Karpas-422 (cell line): ENCODE data around the gene SUSD4. TPM values are rescaled to one million over a fixed set of nuclear protein-coding genes. Genes with fewer than 3 reads are reported as not detected.

Experiments
- DNase-seq: peaks from one replicate; pipeline ENCODE4 v3.0.0-alpha.2; 2015
- H2AFZ ChIP-seq: fragments of 200-600 bp; sonication (generic); 2 replicates; pipeline ENCODE4 v1.6.1; 2014; ENCODE audit warnings: antibody characterized with exemption, low read length, mixed read lengths
- H3K27ac ChIP-seq: fragments of 200-600 bp; sonication (generic); 2 replicates; pipeline ENCODE4 v1.5.1; 2014; ENCODE audit warnings: mild to moderate bottlenecking, low read length, moderate library complexity
- H3K27me3 ChIP-seq: fragments of 200-600 bp; sonication (generic); 2 replicates; pipeline ENCODE4 v1.6.1; 2014; ENCODE audit warnings: low read length, mixed read lengths
- H3K36me3 ChIP-seq: fragments of 200-600 bp; sonication (generic); 2 replicates; pipeline ENCODE4 v1.6.1; 2014; ENCODE audit warnings: low read length, mixed read lengths; ENCODE audit not compliant: insufficient read depth
- H3K4me1 ChIP-seq: fragments of 200-600 bp; sonication (generic); 2 replicates; pipeline ENCODE4 v1.6.1; 2014; ENCODE audit warnings: mild to moderate bottlenecking, low read length, mixed read lengths
- H3K4me2 ChIP-seq: fragments of 200-600 bp; sonication (generic); 2 replicates; pipeline ENCODE4 v1.6.1; 2014; ENCODE audit warnings: low read length, low read depth, mild to moderate bottlenecking; ENCODE audit not compliant: poor library complexity, severe bottlenecking
- H3K4me3 ChIP-seq: fragments of 200-600 bp; sonication (generic); 2 replicates; pipeline ENCODE4 v1.5.1; 2014; ENCODE audit warnings: mild to moderate bottlenecking, antibody characterized with exemption, low read length, mixed read lengths
- H3K79me2 ChIP-seq: fragments of 200-600 bp; sonication (generic); 2 replicates; pipeline ENCODE4 v1.6.1; 2014; ENCODE audit warnings: mild to moderate bottlenecking, low read length, mixed read lengths
- H3K9ac ChIP-seq: fragments of 200-600 bp; sonication (generic); 2 replicates; pipeline ENCODE4 v1.6.0; 2014; ENCODE audit warnings: low read length
- H3K9me2 ChIP-seq: fragments of 200-600 bp; sonication (generic), shearing (Covaris generic); replicated peaks from 2 replicates; pipeline ENCODE4 v1.6.0; 2014; ENCODE audit warnings: mild to moderate bottlenecking, low read length, moderate library complexity; ENCODE audit not compliant: insufficient read depth
- H3K9me3 ChIP-seq: fragments of 300-700, 200-600 bp; sonication (generic); 2 replicates; pipeline ENCODE4 v1.6.1; 2014; ENCODE audit warnings: low read length, mixed read lengths
- H4K20me1 ChIP-seq: fragments of 200-600 bp; sonication (generic); 2 replicates; pipeline ENCODE4 v1.6.1; 2014; ENCODE audit warnings: mild to moderate bottlenecking, antibody characterized with exemption, low read length, low read depth; ENCODE audit not compliant: insufficient read depth
- total RNA-seq: library from RNA; depleted of rRNA; stranded (reverse); fragments of >200 nt; shearing (Covaris generic); gene quantifications from 2 replicates; pipeline ENCODE4 v1.2.3, GENCODE V29; 2014; ENCODE audit warnings: low replicate concordance

SUSD4 gene
- total RNA-seq, 1 experiment from 2014 or later, result 0.34 TPM

DNA sequence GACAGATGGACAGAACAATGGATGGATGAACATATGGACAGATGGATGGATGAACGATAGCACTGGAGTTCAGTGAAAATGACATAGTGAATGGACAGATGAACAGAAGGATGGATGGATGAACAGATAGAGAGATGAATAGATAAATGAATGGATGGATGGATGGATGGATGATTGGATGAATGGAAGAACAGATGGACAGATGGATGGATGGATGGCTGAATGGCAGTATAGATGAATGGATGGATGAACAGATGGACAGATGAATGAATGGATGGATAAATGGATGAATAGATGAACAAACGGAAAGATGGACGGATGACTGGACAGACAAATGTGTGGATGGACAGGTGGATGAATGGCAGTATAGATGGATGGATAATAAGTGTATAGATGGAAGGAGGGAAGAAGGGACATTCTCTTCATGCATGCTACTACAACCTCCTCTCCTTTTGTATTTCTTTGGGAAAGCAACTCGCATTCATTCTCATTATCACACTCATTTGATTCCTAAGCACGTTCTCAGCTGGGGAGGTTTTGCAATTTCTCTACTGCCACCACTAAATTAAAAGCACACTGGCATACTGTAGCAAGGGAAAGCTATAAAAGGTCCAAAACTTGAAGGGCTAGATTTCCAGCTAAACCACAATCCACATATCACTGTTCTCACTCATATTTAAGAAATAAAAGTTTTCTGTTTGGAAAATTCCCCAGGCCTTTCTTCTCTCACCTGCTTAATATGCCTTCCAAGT, 34.1 kb downstream of the SUSD4 start:
- H3K27me3 ChIP-seq, result no peaks in the 10 kb centered on the region
- H4K20me1 ChIP-seq, result no peaks in the 10 kb centered on the region
- no peaks in the 10 kb centered on the region for H3K9me2 ChIP-seq
- no peak overlapping the region for H3K4me3 ChIP-seq
- H3K9me3 ChIP-seq, result no peaks in the 10 kb centered on the region
- no peaks in the 10 kb centered on the region for H3K79me2 ChIP-seq
- no peak for DNase-seq
- H3K36me3 ChIP-seq, result no peaks in the 10 kb centered on the region
- no peak overlapping the region for H3K27ac ChIP-seq
- peaks cover 10% of the 10 kb centered on the region for H3K4me1 ChIP-seq
- no peak overlapping the region for H3K4me2 ChIP-seq
- no peak overlapping the region for H2AFZ ChIP-seq
- H3K9ac ChIP-seq, result no peak overlapping the region

DNA sequence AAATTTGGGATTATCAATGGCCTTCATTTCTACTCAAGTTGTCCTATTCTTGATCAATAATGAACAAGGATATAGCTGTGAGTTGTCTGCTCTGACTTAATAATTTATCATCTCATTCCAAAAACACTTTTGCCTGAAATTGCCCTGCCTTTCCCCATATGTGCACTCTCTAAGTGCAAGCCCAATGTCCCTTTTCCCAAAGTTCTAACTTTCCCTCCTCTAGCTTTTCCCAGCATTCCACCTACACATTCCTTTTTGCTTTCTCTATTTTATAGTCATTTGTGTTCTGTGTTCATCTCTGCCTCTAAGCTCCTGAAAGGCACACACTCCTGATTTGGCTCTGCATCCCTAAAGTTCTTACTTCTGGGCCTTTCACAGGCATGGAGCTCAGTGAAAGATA, 34.7 kb downstream of the SUSD4 start:
- Histone ChIP-seq H3K4me3 (no peak overlapping the region), H4K20me1 (no peaks in the 10 kb centered on the region), H3K36me3 (no peaks in the 10 kb centered on the region), H3K79me2 (no peaks in the 10 kb centered on the region), H3K27me3 (no peaks in the 10 kb centered on the region), H3K9me2 (no peaks in the 10 kb centered on the region), H2AFZ (no peak overlapping the region), H3K9me3 (no peaks in the 10 kb centered on the region), H3K27ac (no peak overlapping the region), H3K9ac (no peak overlapping the region), H3K4me2 (no peak overlapping the region), H3K4me1 (peaks cover 10% of the 10 kb centered on the region)
- DNase-seq, result no peak

DNA sequence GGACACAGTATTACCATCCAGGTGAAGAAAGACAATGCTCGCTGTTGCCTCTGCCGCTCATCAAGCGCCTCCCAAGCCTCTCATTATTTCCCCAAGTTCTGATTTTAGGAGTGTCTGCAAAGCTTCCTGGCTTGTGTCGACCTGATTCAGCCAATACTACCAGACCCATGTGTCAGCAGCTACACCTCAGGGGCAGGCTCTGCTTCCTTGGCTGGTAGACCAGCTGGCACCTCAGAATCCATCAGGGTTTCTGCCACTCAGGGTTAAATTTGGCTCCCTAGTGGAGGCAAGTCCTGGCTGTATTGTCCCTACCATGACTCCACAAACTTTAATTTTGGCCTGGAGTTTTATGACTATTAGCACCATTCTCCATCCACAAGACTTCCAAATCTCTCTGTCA, 35.4 kb downstream of the SUSD4 start:
- Histone ChIP-seq H2AFZ (no peak overlapping the region), H3K4me2 (no peak overlapping the region)

DNA sequence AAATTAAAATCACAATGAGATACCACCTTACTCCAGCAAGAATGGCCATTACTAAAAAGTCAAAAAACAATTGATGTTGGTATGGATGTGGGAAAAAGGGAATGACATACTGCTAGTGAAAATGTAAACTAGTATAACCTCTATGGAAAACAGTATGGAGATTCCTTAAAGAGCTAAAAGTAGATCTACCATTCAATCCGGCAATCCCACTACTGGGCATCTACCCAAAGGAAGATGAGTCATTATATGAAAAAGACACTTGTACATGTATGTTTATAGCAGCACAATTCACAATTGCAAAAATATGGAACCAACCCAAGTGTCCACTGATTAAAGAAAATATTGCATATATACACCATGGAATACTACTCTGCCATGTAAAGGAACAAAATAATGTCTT, 37.2 kb downstream of the SUSD4 start:
- H3K27me3 ChIP-seq, result no peaks in the 10 kb centered on the region
- H3K4me2 ChIP-seq, result no peak overlapping the region
- no peaks in the 10 kb centered on the region for H3K9me3 ChIP-seq
- H3K4me1 ChIP-seq, result peaks cover 5% of the 10 kb centered on the region
- no peak for DNase-seq
- no peak overlapping the region for H3K9ac ChIP-seq
- H2AFZ ChIP-seq, result no peak overlapping the region
- H3K36me3 ChIP-seq, result no peaks in the 10 kb centered on the region
- no peak overlapping the region for H3K27ac ChIP-seq
- no peaks in the 10 kb centered on the region for H3K79me2 ChIP-seq
- no peaks in the 10 kb centered on the region for H3K9me2 ChIP-seq
- no peaks in the 10 kb centered on the region for H4K20me1 ChIP-seq
- no peak overlapping the region for H3K4me3 ChIP-seq

More for the DNA sequence above, 35.4 kb downstream of the SUSD4 start:
- Histone ChIP-seq H3K9me3 (no peaks in the 10 kb centered on the region), H3K27ac (no peak overlapping the region), H3K4me3 (no peak overlapping the region), H3K9ac (no peak overlapping the region), H4K20me1 (no peaks in the 10 kb centered on the region), H3K4me1 (peaks cover 8% of the 10 kb centered on the region), H3K79me2 (no peaks in the 10 kb centered on the region), H3K9me2 (no peaks in the 10 kb centered on the region), H3K27me3 (no peaks in the 10 kb centered on the region), H3K36me3 (no peaks in the 10 kb centered on the region)
- DNase-seq, result no peak

DNA sequence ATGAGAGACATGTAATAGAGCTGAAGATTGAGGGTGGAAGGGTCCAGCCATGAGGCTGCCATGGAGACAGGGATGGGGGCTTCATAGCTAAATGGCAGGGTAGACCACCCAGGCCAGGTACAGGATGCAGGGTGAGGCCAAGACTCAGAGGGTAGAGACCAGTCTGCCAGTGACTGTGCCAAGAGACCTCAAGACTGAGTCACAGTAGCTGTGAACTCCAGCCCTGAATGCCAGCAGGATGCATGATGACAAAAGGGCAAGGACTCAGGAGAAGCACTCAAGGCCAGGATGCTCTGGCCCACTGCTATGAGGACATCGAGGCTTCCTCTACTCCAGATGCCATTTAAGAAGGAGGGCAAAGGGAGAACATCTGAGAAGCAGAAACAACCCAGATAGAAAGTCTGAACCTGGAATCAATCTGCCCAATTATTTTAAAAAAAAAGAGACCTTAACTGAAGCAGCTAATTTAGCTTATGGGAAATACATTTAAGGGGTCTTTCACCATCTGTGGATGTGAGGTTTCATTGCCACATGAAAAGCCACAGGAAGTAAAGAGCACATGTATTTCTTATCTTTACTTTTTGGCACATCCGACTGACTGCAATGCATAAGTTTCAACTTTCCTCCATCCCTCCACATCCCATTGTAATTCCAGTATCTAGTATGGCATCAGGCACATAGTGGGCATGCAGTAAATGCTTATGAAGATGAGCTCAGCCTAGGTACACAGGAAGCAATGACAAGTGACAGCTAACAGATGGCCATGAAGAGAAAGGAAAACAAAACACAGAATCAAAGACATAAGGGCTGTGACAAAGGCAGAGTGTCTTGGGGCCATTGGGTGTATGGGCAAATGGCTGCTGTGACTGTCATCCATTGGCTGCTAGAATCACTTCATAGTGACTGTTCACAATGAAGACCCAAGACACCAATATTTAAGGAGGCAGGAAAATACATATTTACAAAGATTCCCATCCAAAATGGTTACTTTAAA, 40.2 kb downstream of the SUSD4 start:
- no peaks in the 10 kb centered on the region for H4K20me1 ChIP-seq
- H3K4me3 ChIP-seq, result no peak overlapping the region
- H3K4me2 ChIP-seq, result no peak overlapping the region
- H3K9ac ChIP-seq, result no peak overlapping the region
- no peaks in the 10 kb centered on the region for H3K9me2 ChIP-seq
- H3K4me1 ChIP-seq, result peaks cover 5% of the 10 kb centered on the region
- no peak for DNase-seq
- no peak overlapping the region for H3K27ac ChIP-seq
- H3K27me3 ChIP-seq, result no peaks in the 10 kb centered on the region
- H3K9me3 ChIP-seq, result no peaks in the 10 kb centered on the region
- H2AFZ ChIP-seq, result no peak overlapping the region
- H3K79me2 ChIP-seq, result no peaks in the 10 kb centered on the region
- H3K36me3 ChIP-seq, result no peaks in the 10 kb centered on the region

DNA sequence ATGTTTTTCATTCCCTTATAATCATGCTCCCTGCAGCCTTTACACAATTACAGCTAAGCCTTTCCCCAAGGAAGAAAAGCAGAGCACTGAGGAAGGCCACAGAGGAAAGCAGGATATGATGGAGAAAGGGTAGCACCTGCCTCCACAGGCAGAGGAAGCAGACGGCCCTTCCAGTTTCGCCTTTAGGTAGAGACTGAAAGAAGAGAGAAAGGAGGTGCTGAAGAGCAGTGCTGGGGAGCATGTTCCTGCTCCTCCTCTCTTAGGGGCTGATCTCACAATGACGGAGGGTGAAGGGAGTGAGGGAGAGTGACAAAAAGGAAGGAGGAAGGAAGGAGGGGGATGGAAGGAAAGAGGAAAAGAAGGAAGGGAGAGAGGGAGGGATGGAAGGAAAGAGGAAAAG, 41.1 kb downstream of the SUSD4 start:
- Histone ChIP-seq H4K20me1 (no peaks in the 10 kb centered on the region), H3K27ac (no peak overlapping the region), H3K79me2 (no peaks in the 10 kb centered on the region), H3K36me3 (no peaks in the 10 kb centered on the region), H3K4me3 (no peak overlapping the region), H2AFZ (no peak overlapping the region), H3K9me3 (no peaks in the 10 kb centered on the region), H3K9ac (no peak overlapping the region), H3K9me2 (no peaks in the 10 kb centered on the region), H3K27me3 (no peaks in the 10 kb centered on the region), H3K4me2 (no peak overlapping the region), H3K4me1 (peaks cover 5% of the 10 kb centered on the region)
- DNase-seq, result no peak

DNA sequence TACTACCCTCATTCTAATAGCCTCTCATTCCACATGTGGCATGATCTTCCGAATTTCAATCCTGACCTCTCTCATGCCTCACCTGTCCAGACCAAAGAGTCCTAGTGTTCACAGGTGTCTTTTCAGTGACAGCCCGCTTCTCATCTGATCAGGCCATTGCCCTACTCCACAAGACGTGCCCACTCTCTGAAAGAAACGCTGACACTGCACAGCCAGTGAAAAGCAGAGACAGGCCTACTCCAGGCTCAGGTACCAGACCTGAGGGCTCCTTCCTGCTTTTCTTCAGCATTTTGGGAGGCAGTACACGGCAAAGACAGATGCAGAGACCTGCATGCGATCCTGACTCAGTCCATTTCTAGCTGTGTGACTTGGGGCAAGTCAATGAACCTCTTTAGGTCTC, 43.0 kb downstream of the SUSD4 start:
- Histone ChIP-seq H3K36me3 (no peaks in the 10 kb centered on the region), H3K9me3 (no peaks in the 10 kb centered on the region), H4K20me1 (no peaks in the 10 kb centered on the region), H3K4me3 (no peak overlapping the region), H3K9me2 (no peaks in the 10 kb centered on the region), H3K79me2 (no peaks in the 10 kb centered on the region), H3K27me3 (no peaks in the 10 kb centered on the region), H3K27ac (no peak overlapping the region), H3K9ac (no peak overlapping the region), H3K4me2 (no peak overlapping the region), H3K4me1 (peaks cover 5% of the 10 kb centered on the region), H2AFZ (no peak overlapping the region)
- DNase-seq, result no peak

DNA sequence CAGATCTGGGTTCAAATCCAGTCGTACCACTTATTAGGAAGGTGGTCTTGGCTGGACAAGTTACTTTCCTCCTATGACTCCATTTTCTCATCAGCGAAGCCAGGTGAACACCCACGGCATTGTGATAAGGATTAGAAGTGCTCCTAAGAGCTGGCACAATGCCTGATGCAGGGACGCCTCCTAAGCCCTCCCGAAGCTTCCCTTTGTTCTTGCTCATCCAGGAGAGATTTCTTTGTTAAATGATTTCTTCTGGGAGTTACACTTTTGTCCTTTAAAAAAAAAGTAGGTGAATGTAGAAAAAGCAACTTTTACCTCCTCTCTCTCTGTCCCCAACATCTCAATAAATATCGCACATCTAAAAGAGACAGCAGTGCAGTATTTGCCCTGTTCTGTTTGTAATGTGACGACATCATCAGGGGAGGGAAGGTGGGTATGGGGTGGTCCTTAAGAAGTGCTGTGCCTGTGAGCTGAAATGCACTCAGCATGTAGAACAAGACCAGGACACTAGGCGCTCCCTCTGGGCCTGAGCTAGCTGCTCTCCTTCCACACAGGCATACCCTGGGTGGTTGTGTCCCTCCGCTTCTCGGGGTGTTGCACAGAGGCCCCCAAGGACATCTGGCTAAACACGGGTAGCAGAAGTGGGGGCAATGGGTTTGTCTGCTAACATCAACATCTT, 43.9 kb downstream of the SUSD4 start:
- H3K4me3 ChIP-seq, result no peak overlapping the region
- H2AFZ ChIP-seq, result no peak overlapping the region
- H3K27ac ChIP-seq, result no peak overlapping the region
- no peak for DNase-seq
- H3K36me3 ChIP-seq, result no peaks in the 10 kb centered on the region
- H3K79me2 ChIP-seq, result no peaks in the 10 kb centered on the region
- H3K27me3 ChIP-seq, result no peaks in the 10 kb centered on the region
- H3K4me1 ChIP-seq, result peaks cover 5% of the 10 kb centered on the region
- no peaks in the 10 kb centered on the region for H3K9me3 ChIP-seq
- no peak overlapping the region for H3K4me2 ChIP-seq
- H3K9ac ChIP-seq, result no peak overlapping the region
- H4K20me1 ChIP-seq, result no peaks in the 10 kb centered on the region
- no peaks in the 10 kb centered on the region for H3K9me2 ChIP-seq
